Measurements from ENCODE around the gene RND3.

Gene RND3

GRCh38 chr2:150507071-150507470, 19.6 kb upstream of the RND3 start:
- no peaks in the 10 kb centered on the region for H3K27me3 ChIP-seq (replicated peaks)
- no peak overlapping the region for H3K4me3 ChIP-seq (ENCODE audit: low read depth, low read length)
- TF ChIP-seq, protein P1, sequence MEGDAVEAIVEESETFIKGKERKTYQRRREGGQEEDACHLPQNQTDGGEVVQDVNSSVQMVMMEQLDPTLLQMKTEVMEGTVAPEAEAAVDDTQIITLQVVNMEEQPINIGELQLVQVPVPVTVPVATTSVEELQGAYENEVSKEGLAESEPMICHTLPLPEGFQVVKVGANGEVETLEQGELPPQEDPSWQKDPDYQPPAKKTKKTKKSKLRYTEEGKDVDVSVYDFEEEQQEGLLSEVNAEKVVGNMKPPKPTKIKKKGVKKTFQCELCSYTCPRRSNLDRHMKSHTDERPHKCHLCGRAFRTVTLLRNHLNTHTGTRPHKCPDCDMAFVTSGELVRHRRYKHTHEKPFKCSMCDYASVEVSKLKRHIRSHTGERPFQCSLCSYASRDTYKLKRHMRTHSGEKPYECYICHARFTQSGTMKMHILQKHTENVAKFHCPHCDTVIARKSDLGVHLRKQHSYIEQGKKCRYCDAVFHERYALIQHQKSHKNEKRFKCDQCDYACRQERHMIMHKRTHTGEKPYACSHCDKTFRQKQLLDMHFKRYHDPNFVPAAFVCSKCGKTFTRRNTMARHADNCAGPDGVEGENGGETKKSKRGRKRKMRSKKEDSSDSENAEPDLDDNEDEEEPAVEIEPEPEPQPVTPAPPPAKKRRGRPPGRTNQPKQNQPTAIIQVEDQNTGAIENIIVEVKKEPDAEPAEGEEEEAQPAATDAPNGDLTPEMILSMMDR (IDR thresholded peaks at IDR 0.05; ENCODE audit: low read depth, low read length, missing control alignments), result no peak
- in situ Hi-C loops (cut with HindIII; ENCODE audit: low pct_ligation_motif_present, low sequenced_read_pairs), result no loop called here
- H3K27ac ChIP-seq, result no peak overlapping the region
- no peak for DNase-seq
- H3K36me3 ChIP-seq (replicated peaks), result no peaks in the 10 kb centered on the region

- TF ChIP-seq, protein P1 (IDR thresholded peaks at IDR 0.05; ENCODE audit: low read depth, low read length, missing control alignments), result no peak
- DNase-seq, result no peak
- no peaks in the 10 kb centered on the region for H3K36me3 ChIP-seq (replicated peaks)
- in situ Hi-C loops (cut with HindIII; ENCODE audit: low pct_ligation_motif_present, low sequenced_read_pairs), result no loop called here
- H3K27me3 ChIP-seq (replicated peaks), result no peaks in the 10 kb centered on the region
- H3K4me3 ChIP-seq (ENCODE audit: low read depth, low read length), result no peak overlapping the region
- H3K27ac ChIP-seq, result no peak overlapping the region
Observed at GRCh38 chr2:150505178-150505577, 17.7 kb upstream of the RND3 start.

DNA sequence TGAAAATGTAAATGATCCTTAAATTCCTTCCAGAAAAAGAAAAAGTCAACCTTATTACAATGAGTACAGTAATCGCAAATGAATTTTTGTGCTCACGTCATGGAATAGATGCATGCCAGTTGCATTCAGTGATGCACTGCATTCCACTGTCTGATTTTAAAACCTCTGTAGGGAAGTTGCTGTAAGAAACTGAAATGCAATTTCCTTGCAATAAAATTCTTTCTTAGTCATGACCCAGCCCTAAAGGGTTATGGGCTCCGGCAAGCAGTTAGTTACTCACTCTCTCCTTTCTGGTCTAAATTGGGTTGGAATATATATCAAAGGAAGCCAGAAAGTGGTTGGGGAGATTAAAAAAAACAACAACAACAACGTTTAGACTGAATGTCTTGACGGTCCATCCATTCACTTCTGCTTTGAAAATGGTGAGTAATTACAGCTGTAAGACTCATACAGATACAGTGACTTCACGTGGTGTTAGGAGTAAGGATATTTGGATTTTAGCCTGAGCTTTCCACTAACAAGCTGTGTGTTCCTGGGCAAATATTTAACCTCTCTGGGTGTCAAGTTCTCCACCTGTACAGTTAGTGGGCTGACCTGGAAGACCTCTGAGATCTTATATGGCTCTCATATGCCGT, 8.6 kb upstream of the RND3 start:
- H3K36me3 ChIP-seq (replicated peaks), result no peaks in the 10 kb centered on the region
- no peaks in the 10 kb centered on the region for H3K27me3 ChIP-seq (replicated peaks)
- in situ Hi-C loops (cut with HindIII; ENCODE audit: low pct_ligation_motif_present, low sequenced_read_pairs), result no loop called here
- peak overlapping the region; percentile 89 for H3K27ac ChIP-seq
- peak; percentile 94 for DNase-seq
- no peak overlapping the region for H3K4me3 ChIP-seq (ENCODE audit: low read depth, low read length)
- TF ChIP-seq, protein P1 (IDR thresholded peaks at IDR 0.05; ENCODE audit: low read depth, low read length, missing control alignments), result no peak

DNA sequence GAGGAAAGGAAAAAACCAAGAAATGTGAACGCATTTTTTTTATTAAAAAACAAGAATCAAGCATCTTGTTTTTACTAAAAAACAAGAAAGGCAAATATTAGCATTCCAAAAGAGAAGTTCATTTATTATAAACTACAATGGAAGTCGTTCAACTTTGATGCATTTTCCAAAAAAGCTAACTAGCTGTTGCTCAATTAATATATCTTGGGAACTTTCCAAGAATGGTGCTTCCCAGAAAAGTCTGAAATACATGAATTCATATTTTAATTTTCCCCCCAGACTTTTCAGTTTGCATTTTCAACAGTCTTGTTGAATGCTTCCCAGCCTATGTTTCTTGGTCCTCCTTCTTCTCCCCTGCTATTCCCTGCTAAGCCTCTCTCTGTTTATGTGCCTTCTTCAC, 7.5 kb upstream of the RND3 start:
- Histone ChIP-seq H3K27me3 (replicated peaks) (no peaks in the 10 kb centered on the region), H3K36me3 (replicated peaks) (no peaks in the 10 kb centered on the region), H3K4me3 (ENCODE audit: low read depth, low read length) (no peak overlapping the region), H3K27ac (peak overlapping the region; percentile 89)
- TF ChIP-seq, protein P1 (IDR thresholded peaks at IDR 0.05; ENCODE audit: low read depth, low read length, missing control alignments), result no peak
- no peak for DNase-seq
- in situ Hi-C loops (cut with HindIII; ENCODE audit: low pct_ligation_motif_present, low sequenced_read_pairs), result no loop called here

GRCh38 chr2:150494234-150494945, 6.9 kb upstream of the RND3 start:
- TF ChIP-seq, protein P1 (IDR thresholded peaks at IDR 0.05; ENCODE audit: low read depth, low read length, missing control alignments), result no peak
- in situ Hi-C loops (cut with HindIII; ENCODE audit: low pct_ligation_motif_present, low sequenced_read_pairs), result no loop called here
- no peak overlapping the region for H3K27ac ChIP-seq
- H3K4me3 ChIP-seq (ENCODE audit: low read depth, low read length), result no peak overlapping the region
- no peak for DNase-seq
- H3K36me3 ChIP-seq (replicated peaks), result no peaks in the 10 kb centered on the region
- H3K27me3 ChIP-seq (replicated peaks), result no peaks in the 10 kb centered on the region
